Bone marrow (tissue), 2 donors: ENCODE results near the gene ANKRD24.
"Not testable (repeated sequence)": the region's sequence is repeated elsewhere in the genome, so short reads cannot be mapped to it uniquely, and the experiment has no call there.

Experiments
- DNase-seq, 2 donors: peaks; one replicate each; lab custom pipeline; 2025; lab: John Stamatoyannopoulos, UW

The ANKRD24 gene

DNA sequence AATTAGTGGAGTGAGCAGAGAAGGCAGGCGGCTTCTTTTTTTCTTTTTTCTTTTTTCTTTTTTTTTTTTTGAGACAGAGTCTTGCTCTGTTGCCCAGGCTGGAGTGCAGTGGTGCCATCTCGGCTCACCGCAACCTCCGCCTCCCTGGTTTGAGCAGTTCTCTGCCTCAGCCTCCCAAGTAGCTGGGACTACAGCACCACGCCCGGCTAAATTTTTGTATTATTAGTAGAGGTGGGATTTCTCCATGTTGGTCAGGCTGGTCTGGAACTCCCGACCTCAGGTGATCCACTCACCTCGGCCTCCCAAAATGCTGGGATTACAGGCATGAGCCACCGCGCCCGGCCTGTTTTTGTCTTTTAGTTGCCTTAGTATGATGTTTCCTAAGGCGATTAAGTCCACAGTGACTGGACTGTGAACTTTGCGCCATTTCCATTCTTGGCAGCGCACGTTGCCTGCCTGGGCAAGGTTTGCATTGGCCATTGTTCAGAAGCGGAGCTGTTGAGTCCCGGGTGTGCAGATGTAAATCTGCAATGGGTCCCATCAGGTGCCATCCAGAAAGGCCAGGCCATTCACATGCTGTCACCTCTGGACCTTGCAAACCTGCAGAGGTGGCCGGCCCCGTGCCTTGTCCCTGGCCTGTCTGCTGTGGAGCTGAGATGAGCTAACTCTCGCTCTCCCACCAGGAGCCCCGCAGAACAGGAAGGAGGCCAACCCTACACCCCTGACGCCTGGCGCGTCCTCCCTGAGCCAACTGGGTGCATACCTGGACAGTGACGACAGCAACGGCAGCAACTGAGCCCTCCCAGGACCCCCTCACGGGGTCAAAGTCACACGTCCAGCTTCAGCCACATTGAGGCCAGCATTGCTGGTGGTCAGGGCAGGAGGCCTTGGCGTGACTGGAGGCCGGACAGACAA is 85.7 kb downstream of the ANKRD24 start:
- no peak for DNase-seq

DNA sequence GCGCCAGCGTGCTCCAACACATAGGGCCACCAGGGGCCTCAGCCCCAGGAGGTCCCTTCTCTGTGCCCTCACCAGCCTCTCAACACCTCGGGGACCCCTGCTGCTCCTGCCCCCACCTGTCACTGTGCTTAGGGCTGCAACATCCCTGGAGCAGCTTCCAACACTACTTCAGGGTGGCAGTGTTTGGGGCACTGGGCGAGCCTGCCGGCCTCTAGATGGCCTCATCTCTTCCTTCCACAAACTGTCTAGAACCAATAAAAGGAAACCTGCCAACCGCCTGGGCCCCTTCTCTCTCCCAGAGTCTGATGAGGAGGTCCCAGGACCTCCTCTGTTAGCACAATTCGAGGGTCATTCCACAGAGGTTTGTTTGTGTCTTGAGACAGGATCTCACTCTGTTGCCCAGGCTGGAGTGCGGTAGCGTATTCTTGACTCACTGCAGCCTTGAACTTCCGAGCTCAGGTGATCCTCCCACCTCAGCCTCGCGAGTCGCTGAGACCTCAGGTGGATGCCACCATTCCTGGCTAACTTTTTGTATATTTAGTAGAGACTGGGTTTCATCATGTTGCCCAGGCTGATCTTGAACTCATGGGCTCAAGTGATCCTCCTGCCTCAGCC is 86.4 kb downstream of the ANKRD24 start:
- DNase-seq = no peak

DNA sequence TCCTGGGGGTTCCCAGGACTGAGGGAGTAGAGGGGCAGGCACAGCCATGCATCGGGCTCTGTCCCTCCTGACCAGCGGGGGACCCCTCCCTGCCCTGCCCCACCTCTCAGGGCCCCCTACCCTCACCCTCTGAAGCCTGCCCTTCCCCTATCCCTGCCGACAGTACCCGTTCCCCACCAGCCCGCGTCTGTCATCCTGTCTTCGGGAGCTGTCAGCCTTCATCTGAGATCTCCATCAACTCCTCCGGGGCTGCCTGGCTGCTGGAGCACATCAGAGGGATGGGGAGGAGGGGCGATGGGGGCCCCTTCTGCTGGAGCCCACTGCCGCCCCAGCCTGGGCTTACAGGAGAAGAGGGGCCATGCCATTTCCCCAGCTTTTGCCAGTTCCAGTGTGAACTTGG is 90.4 kb downstream of the ANKRD24 start:
- no peak for DNase-seq

DNA sequence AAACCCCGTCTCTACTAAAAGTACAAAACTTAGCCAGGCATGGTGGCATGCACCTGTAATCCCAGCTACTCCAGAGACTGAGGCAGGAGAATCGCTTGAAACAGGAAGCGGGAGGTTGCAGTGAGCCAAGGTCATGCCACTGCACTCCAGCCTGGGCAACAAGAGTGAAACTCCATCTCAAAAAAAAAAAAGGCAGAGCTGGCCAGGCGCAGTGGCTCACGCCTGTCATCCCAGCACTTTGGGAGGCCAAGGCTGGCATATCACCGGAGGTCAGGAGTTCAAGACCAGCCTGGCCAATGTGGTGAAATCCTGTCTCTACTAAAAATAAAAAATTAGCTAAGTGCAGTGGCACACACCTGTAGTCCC is 91.8 kb downstream of the ANKRD24 start:
- DNase-seq = not testable (repeated sequence)
